Measurements from ENCODE around the gene COPS3. TPM values are rescaled to one million over a fixed set of nuclear protein-coding genes. Genes with fewer than 3 reads are reported as not detected.
"Not testable (repeated sequence)": the region's sequence is repeated elsewhere in the genome, so short reads cannot be mapped to it uniquely, and the experiment has no call there.

Gene COPS3
- total RNA-seq, 1 donor from 2014 or later, result 107 TPM

- no peaks in the 10 kb centered on the region for H3K4me1 Mint-ChIP-seq
Observed at GRCh38 chr17:17258011-17258410, 23.0 kb downstream of the COPS3 start.

GRCh38 chr17:17256316-17256715, 24.7 kb downstream of the COPS3 start:
- Mint-ChIP-seq H3K9me3 (no peaks in the 10 kb centered on the region), H3K27ac (ENCODE audit: unreplicated experiment) (no peak overlapping the region), H3K4me3 (no peak overlapping the region), H3K36me3 (ENCODE audit: low read depth) (peaks cover 21% of the 10 kb centered on the region), H3K4me1 (no peaks in the 10 kb centered on the region), H3K27me3 (ENCODE audit: low read depth) (no peaks in the 10 kb centered on the region)
- no peak for DNase-seq (ENCODE audit: low read depth, low spot score)
- TF ChIP-seq CTCF (conservative IDR thresholded peaks at IDR 0.05), result no peak

More at GRCh38 chr17:17258011-17258410, 23.0 kb downstream of the COPS3 start:
- Mint-ChIP-seq H3K27me3 (ENCODE audit: low read depth) (no peaks in the 10 kb centered on the region), H3K27ac (ENCODE audit: unreplicated experiment) (no peak overlapping the region), H3K9me3 (no peaks in the 10 kb centered on the region), H3K4me3 (no peak overlapping the region), H3K36me3 (ENCODE audit: low read depth) (peaks cover 21% of the 10 kb centered on the region)
- TF ChIP-seq CTCF (conservative IDR thresholded peaks at IDR 0.05), result no peak
- DNase-seq (ENCODE audit: low read depth, low spot score), result no peak

- H3K36me3 Mint-ChIP-seq (ENCODE audit: low read depth), result peaks cover 19% of the 10 kb centered on the region
- not testable (repeated sequence) for DNase-seq (ENCODE audit: low read depth, low spot score); H3K9me3 Mint-ChIP-seq; H3K27me3 Mint-ChIP-seq (ENCODE audit: low read depth); H3K4me3 Mint-ChIP-seq; H3K4me1 Mint-ChIP-seq; H3K27ac Mint-ChIP-seq (ENCODE audit: unreplicated experiment)
Observed at GRCh38 chr17:17255689-17256088, 25.4 kb downstream of the COPS3 start.

- H3K4me3 Mint-ChIP-seq, result no peak overlapping the region
- H3K36me3 Mint-ChIP-seq (ENCODE audit: low read depth), result peaks cover 18% of the 10 kb centered on the region
- DNase-seq (ENCODE audit: low read depth, low spot score), result no peak
- no peak for TF ChIP-seq CTCF (conservative IDR thresholded peaks at IDR 0.05)
- H3K27ac Mint-ChIP-seq (ENCODE audit: unreplicated experiment), result no peak overlapping the region
- no peaks in the 10 kb centered on the region for H3K27me3 Mint-ChIP-seq (ENCODE audit: low read depth)
- no peaks in the 10 kb centered on the region for H3K4me1 Mint-ChIP-seq
- H3K9me3 Mint-ChIP-seq, result no peaks in the 10 kb centered on the region
Observed at GRCh38 chr17:17254036-17254435, 27.0 kb downstream of the COPS3 start.

GRCh38 chr17:17253406-17253805, 27.6 kb downstream of the COPS3 start:
- no peak overlapping the region for H3K27ac Mint-ChIP-seq (ENCODE audit: unreplicated experiment)
- no peak overlapping the region for H3K4me3 Mint-ChIP-seq
- H3K9me3 Mint-ChIP-seq, result no peaks in the 10 kb centered on the region
- H3K27me3 Mint-ChIP-seq (ENCODE audit: low read depth), result no peaks in the 10 kb centered on the region
- H3K4me1 Mint-ChIP-seq, result no peaks in the 10 kb centered on the region
- DNase-seq (ENCODE audit: low read depth, low spot score), result no peak
- TF ChIP-seq CTCF (conservative IDR thresholded peaks at IDR 0.05), result no peak
- peaks cover 13% of the 10 kb centered on the region for H3K36me3 Mint-ChIP-seq (ENCODE audit: low read depth)

- Mint-ChIP-seq H3K4me1 (no peaks in the 10 kb centered on the region), H3K4me3 (no peak overlapping the region), H3K27ac (ENCODE audit: unreplicated experiment) (no peak overlapping the region), H3K36me3 (ENCODE audit: low read depth) (peaks cover 17% of the 10 kb centered on the region), H3K9me3 (no peaks in the 10 kb centered on the region), H3K27me3 (ENCODE audit: low read depth) (no peaks in the 10 kb centered on the region)
- DNase-seq (ENCODE audit: low read depth, low spot score), result no peak
- no peak for TF ChIP-seq CTCF (conservative IDR thresholded peaks at IDR 0.05)
Observed at GRCh38 chr17:17252149-17252661, 28.8 kb downstream of the COPS3 start.
